GM23338 (cell line): Measurements from ENCODE around the gene HOXB4. TPM values are rescaled to one million over a fixed set of nuclear protein-coding genes. Genes with fewer than 3 reads are reported as not detected.

Experiments
- ATAC-seq: fragments of 200-7000 bp; cut with Tn5 transposase; 3 replicates; pipeline ENCODE4 v1.9.1; 2020
- DNase-seq: peaks from one replicate; pipeline ENCODE4 v3.0.0-alpha.2; 2015; ENCODE audit warnings: low spot score
- H2AFZ ChIP-seq: fragments of 200-600 bp; sonication (generic); 2 replicates; pipeline ENCODE4 v1.8.0; 2016; ENCODE audit warnings: antibody characterized with exemption, mild to moderate bottlenecking, moderate library complexity
- H3F3A ChIP-seq: fragments of 200-600 bp; sonication (generic); replicated peaks from 2 replicates; pipeline ENCODE4 v1.8.0; 2017; ENCODE audit warnings: antibody characterized with exemption, mixed run types, low read depth
- H3K27ac ChIP-seq: fragments of 200-600 bp; sonication (generic); 2 replicates; pipeline ENCODE4 v1.6.1; 2016; ENCODE audit warnings: low read depth
- H3K27me3 ChIP-seq: fragments of 200-600 bp; sonication (generic); 2 replicates; pipeline ENCODE4 v1.8.0; 2016; ENCODE audit warnings: mild to moderate bottlenecking, mixed run types, moderate library complexity; ENCODE audit not compliant: insufficient read depth
- H3K36me3 ChIP-seq: fragments of 200-600 bp; sonication (generic); 2 replicates; pipeline ENCODE4 v1.8.0; 2016; ENCODE audit warnings: mild to moderate bottlenecking; ENCODE audit not compliant: insufficient read depth
- H3K4me1 ChIP-seq: fragments of 200-600 bp; sonication (generic); 2 replicates; pipeline ENCODE4 v1.8.0; 2016; ENCODE audit warnings: mild to moderate bottlenecking, moderate library complexity; ENCODE audit not compliant: insufficient read depth
- H3K4me2 ChIP-seq: fragments of 200-600 bp; sonication (generic); 2 replicates; pipeline ENCODE4 v1.7.1; 2017; ENCODE audit warnings: mixed run types
- H3K4me3 ChIP-seq: fragments of 200-600 bp; sonication (generic); 2 replicates; pipeline ENCODE4 v1.6.1; 2016; ENCODE audit warnings: mixed run types
- H3K79me2 ChIP-seq: fragments of 200-600 bp; sonication (generic); replicated peaks from 2 replicates; pipeline ENCODE4 v1.8.0; 2017; ENCODE audit warnings: mild to moderate bottlenecking; ENCODE audit not compliant: insufficient read depth
- H3K9me2 ChIP-seq: fragments of 200-600 bp; sonication (generic); 2 replicates; pipeline ENCODE4 v1.8.0; 2017; ENCODE audit not compliant: insufficient read depth
- H4K20me1 ChIP-seq: fragments of 200-600 bp; sonication (generic); replicated peaks from 2 replicates; pipeline ENCODE4 v1.8.0; 2017; ENCODE audit warnings: mild to moderate bottlenecking; ENCODE audit not compliant: insufficient read depth
- H3K27ac Mint-ChIP-seq: 2 replicates; pipeline ENCODE4 v1.8.0; 2020; ENCODE audit warnings: inconsistent platforms, mild to moderate bottlenecking, moderate library complexity, mixed read lengths
- H3K27me3 Mint-ChIP-seq: 3 replicates; pipeline ENCODE4 v1.8.0; 2022; ENCODE audit warnings: low read depth, mild to moderate bottlenecking, moderate library complexity, mixed read lengths, inconsistent platforms; ENCODE audit not compliant: insufficient read depth, poor library complexity
- H3K36me3 Mint-ChIP-seq: 3 replicates; pipeline ENCODE4 v1.8.0; 2021; ENCODE audit warnings: low read depth, mild to moderate bottlenecking, inconsistent platforms, moderate library complexity, mixed read lengths
- H3K4me1 Mint-ChIP-seq: 3 replicates; pipeline ENCODE4 v1.8.0; 2020; ENCODE audit warnings: mild to moderate bottlenecking, inconsistent platforms, mixed read lengths
- H3K4me3 Mint-ChIP-seq: 3 replicates; pipeline ENCODE4 v1.8.0; 2021; ENCODE audit warnings: moderate library complexity, mild to moderate bottlenecking, inconsistent platforms, mixed read lengths
- H3K9me3 Mint-ChIP-seq: 3 replicates; pipeline ENCODE4 v1.8.0; 2020; ENCODE audit warnings: moderate library complexity, mild to moderate bottlenecking, inconsistent platforms, mixed read lengths
- CREB1 ChIP-seq: fragments of 250-450 bp; sonication (Bioruptor Pico); IDR thresholded peaks from 2 replicates; pipeline ENCODE4 v1.5.0; 2020; ENCODE audit warnings: low read depth, mild to moderate bottlenecking, moderate library complexity
- ETS1 ChIP-seq: IDR thresholded peaks from 2 replicates; pipeline ENCODE4 v1.6.1; 2016; ENCODE audit warnings: antibody characterized with exemption
- EZH2 ChIP-seq: fragments of 200-600 bp; sonication (generic); IDR thresholded peaks from one replicate; pipeline ENCODE4 v1.8.0; 2017; ENCODE audit warnings: antibody characterized with exemption, mild to moderate bottlenecking, low read depth; ENCODE audit not compliant: unreplicated experiment
- EZH2phosphoT487 ChIP-seq: fragments of 200-600 bp; sonication (generic); IDR thresholded peaks from one replicate; pipeline ENCODE4 v1.8.1; 2018; ENCODE audit warnings: antibody characterized with exemption; ENCODE audit not compliant: unreplicated experiment
- JUNB ChIP-seq: IDR thresholded peaks from one replicate; pipeline ENCODE4 v1.6.1; 2016; ENCODE audit warnings: antibody characterized with exemption; ENCODE audit not compliant: unreplicated experiment
- POLR2AphosphoS5 ChIP-seq: IDR thresholded peaks from 2 replicates; pipeline ENCODE4 v1.6.1; 2016; ENCODE audit warnings: antibody characterized with exemption, low read depth
- ZNF114 ChIP-seq: fragments of 250-450 bp; sonication (Bioruptor Pico); IDR thresholded peaks from 2 replicates; pipeline ENCODE4 v1.5.0; 2020; ENCODE audit warnings: mild to moderate bottlenecking, moderate library complexity
- ZNF331 ChIP-seq: fragments of 250-450 bp; sonication (Bioruptor Pico); IDR thresholded peaks from 2 replicates; pipeline ENCODE4 v1.5.0; 2020; ENCODE audit warnings: low read depth, mild to moderate bottlenecking, moderate library complexity
- ZNF462 ChIP-seq: fragments of 250-450 bp; sonication (Bioruptor Pico); IDR thresholded peaks from 2 replicates; pipeline ENCODE4 v1.5.0; 2020; ENCODE audit warnings: mild to moderate bottlenecking, moderate library complexity
- polyA plus RNA-seq: library from polyadenylated mRNA; unstranded; fragments of >200 nt; fragmentation: Nextera tagmentation; extraction: Ambion mirVana; gene quantifications from 2 replicates; pipeline ENCODE4 v1.2.1, GENCODE V29; 2016
- total RNA-seq: library from RNA; depleted of rRNA; stranded (reverse); fragments of >200 nt; shearing (Covaris generic); gene quantifications from 2 replicates; pipeline ENCODE4 v1.2.3, GENCODE V29; 2014

The HOXB4 gene
- total and polyA plus RNA-seq, 2 experiments from 2014 or later: not detected

- TF ChIP-seq ZNF462 (CRISPR knock-in tag) (no peak), ZNF331 (CRISPR knock-in tag) (no peak), POLR2AphosphoS5 (no peak), JUNB (no peak)
These were observed 23.5 kb downstream of the HOXB4 start (continued) for GRCh38 chr17:48554412-48555257.

- H3K36me3 Mint-ChIP-seq: no peaks in the 10 kb centered on the region
- Histone ChIP-seq H2AFZ (no peak overlapping the region), H3K27me3 (peaks cover 100% of the 10 kb centered on the region), H3K79me2 (no peaks in the 10 kb centered on the region), H3K4me2 (no peak overlapping the region; the same call in 1 of the 2 replicates), H3K27ac (no peak overlapping the region), H3K9me2 (no peaks in the 10 kb centered on the region), H3F3A (peaks cover 35% of the 10 kb centered on the region), H4K20me1 (peaks cover 38% of the 10 kb centered on the region), H3K4me3 (no peak overlapping the region), H3K36me3 (no peaks in the 10 kb centered on the region), H3K4me1 (peaks cover 58% of the 10 kb centered on the region)
- ATAC-seq: no peak
- TF ChIP-seq ZNF331 (CRISPR knock-in tag): no peak
- TF ChIP-seq ETS1: no peak
- no peak for TF ChIP-seq CREB1 (CRISPR knock-in tag)
- TF ChIP-seq POLR2AphosphoS5: no peak
- TF ChIP-seq EZH2: peak; percentile 84
- no peak for TF ChIP-seq EZH2phosphoT487
- TF ChIP-seq ZNF114 (CRISPR knock-in tag): no peak
- no peak overlapping the region for H3K27ac Mint-ChIP-seq
- DNase-seq: no peak
- H3K4me3 Mint-ChIP-seq: no peak overlapping the region
- peaks cover 33% of the 10 kb centered on the region for H3K4me1 Mint-ChIP-seq
- peaks cover 99% of the 10 kb centered on the region for H3K27me3 Mint-ChIP-seq
- H3K9me3 Mint-ChIP-seq: no peaks in the 10 kb centered on the region; the same call in 2 of the 3 replicates
These were observed 24.3 kb downstream of the HOXB4 start for GRCh38 chr17:48553826-48554225.
